ENCODE data around the gene EDARADD. TPM values are rescaled to one million over a fixed set of nuclear protein-coding genes. Genes with fewer than 3 reads are reported as not detected.
A peak's percentile ranks its signal among the peaks of the same experiment; 100 is the strongest.

Gene EDARADD
- total and polyA plus RNA-seq, 2 of the 13 experiments (the other 11 are each of a cell fraction or from before 2014, with no cell fraction given), result 0.03 TPM; not detected in 1

DNA sequence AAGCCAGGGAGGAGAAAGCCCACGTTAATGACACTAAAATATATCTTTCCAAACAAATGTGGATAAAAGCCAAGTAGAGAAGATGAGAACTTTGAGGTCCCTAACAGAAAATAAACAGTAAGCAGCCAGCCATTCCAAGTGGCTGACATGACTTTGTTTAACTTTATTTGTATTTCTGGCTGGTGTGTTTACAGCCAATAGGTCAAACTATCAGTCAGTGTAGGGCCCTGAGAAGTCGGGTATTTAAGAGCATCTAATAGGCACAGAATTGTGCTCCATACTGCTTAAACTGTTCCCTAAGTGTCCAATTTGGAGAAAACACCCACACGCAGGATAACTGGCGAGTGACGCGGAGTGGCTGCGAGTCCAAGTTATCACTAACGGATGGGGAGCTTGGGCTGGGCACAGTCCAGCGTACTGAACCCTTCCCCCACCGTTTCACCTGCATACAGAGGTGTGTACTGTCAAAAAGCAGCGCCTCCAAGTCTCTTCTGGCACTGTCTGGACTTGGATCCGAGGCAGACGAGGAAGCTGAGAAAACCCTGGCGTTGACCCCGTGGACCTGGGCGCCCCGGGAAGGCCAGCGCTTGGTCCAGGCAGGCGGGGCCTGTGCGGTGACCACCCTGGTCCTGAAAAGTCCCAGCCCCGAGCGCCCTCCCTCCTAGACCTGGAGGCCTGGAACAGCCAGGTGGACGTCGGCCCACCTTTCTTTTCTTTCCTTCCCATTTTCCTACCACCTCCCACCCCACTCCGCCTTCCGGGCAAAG lies 129.0 kb downstream of the EDARADD start (continued):
- TF ChIP-seq, protein P1, sequence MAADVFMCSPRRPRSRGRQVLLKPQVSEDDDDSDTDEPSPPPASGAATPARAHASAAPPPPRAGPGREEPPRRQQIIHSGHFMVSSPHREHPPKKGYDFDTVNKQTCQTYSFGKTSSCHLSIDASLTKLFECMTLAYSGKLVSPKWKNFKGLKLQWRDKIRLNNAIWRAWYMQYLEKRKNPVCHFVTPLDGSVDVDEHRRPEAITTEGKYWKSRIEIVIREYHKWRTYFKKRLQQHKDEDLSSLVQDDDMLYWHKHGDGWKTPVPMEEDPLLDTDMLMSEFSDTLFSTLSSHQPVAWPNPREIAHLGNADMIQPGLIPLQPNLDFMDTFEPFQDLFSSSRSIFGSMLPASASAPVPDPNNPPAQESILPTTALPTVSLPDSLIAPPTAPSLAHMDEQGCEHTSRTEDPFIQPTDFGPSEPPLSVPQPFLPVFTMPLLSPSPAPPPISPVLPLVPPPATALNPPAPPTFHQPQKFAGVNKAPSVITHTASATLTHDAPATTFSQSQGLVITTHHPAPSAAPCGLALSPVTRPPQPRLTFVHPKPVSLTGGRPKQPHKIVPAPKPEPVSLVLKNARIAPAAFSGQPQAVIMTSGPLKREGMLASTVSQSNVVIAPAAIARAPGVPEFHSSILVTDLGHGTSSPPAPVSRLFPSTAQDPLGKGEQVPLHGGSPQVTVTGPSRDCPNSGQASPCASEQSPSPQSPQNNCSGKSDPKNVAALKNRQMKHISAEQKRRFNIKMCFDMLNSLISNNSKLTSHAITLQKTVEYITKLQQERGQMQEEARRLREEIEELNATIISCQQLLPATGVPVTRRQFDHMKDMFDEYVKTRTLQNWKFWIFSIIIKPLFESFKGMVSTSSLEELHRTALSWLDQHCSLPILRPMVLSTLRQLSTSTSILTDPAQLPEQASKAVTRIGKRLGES (CRISPR knock-in tag; IDR thresholded peaks at IDR 0.05; ENCODE audit: borderline replicate concordance), result no peak
- TF ChIP-seq, protein P2, sequence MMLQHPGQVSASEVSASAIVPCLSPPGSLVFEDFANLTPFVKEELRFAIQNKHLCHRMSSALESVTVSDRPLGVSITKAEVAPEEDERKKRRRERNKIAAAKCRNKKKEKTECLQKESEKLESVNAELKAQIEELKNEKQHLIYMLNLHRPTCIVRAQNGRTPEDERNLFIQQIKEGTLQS (CRISPR knock-in tag; IDR thresholded peaks at IDR 0.05), result 0 out of 2 replicates have a peak, but pooled peaks have one; percentile 23
- TF ChIP-seq, protein P3, sequence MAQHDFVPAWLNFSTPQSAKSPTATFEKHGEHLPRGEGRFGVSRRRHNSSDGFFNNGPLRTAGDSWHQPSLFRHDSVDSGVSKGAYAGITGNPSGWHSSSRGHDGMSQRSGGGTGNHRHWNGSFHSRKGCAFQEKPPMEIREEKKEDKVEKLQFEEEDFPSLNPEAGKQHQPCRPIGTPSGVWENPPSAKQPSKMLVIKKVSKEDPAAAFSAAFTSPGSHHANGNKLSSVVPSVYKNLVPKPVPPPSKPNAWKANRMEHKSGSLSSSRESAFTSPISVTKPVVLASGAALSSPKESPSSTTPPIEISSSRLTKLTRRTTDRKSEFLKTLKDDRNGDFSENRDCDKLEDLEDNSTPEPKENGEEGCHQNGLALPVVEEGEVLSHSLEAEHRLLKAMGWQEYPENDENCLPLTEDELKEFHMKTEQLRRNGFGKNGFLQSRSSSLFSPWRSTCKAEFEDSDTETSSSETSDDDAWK (CRISPR knock-in tag; IDR thresholded peaks at IDR 0.05), result no peak
- TF ChIP-seq ZNF460 (CRISPR knock-in tag; IDR thresholded peaks at IDR 0.05; ENCODE audit: borderline replicate concordance) (no peak; the same call in 1 of the 2 replicates), ZNF251 (CRISPR knock-in tag; IDR thresholded peaks at IDR 0.05) (no peak), ZNF577 (CRISPR knock-in tag; IDR thresholded peaks at IDR 0.05; ENCODE audit: borderline replicate concordance, low read depth) (no peak), ZNF124 (CRISPR knock-in tag; IDR thresholded peaks at IDR 0.05) (0 out of 2 replicates have a peak, but pooled peaks have one; percentile 42), ZNF749 (CRISPR knock-in tag; IDR thresholded peaks at IDR 0.05; ENCODE audit: borderline replicate concordance) (no peak; the same call in 1 of the 2 replicates), ZNF484 (CRISPR knock-in tag; IDR thresholded peaks at IDR 0.05; ENCODE audit: borderline replicate concordance, low read depth) (no peak), ZNF790 (CRISPR knock-in tag; IDR thresholded peaks at IDR 0.05; ENCODE audit: borderline replicate concordance) (peak; percentile 70; the same call in 1 of the 2 replicates)
- TF ChIP-seq, protein P4, sequence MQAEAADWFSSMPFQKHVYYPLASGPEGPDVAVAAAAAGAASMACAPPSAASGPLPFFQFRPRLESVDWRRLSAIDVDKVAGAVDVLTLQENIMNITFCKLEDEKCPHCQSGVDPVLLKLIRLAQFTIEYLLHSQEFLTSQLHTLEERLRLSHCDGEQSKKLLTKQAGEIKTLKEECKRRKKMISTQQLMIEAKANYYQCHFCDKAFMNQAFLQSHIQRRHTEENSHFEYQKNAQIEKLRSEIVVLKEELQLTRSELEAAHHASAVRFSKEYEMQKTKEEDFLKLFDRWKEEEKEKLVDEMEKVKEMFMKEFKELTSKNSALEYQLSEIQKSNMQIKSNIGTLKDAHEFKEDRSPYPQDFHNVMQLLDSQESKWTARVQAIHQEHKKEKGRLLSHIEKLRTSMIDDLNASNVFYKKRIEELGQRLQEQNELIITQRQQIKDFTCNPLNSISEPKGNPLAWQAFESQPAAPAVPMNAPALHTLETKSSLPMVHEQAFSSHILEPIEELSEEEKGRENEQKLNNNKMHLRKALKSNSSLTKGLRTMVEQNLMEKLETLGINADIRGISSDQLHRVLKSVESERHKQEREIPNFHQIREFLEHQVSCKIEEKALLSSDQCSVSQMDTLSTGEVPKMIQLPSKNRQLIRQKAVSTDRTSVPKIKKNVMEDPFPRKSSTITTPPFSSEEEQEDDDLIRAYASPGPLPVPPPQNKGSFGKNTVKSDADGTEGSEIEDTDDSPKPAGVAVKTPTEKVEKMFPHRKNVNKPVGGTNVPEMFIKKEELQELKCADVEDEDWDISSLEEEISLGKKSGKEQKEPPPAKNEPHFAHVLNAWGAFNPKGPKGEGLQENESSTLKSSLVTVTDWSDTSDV (CRISPR knock-in tag; IDR thresholded peaks at IDR 0.05), result no peak
- TF ChIP-seq, protein P5, sequence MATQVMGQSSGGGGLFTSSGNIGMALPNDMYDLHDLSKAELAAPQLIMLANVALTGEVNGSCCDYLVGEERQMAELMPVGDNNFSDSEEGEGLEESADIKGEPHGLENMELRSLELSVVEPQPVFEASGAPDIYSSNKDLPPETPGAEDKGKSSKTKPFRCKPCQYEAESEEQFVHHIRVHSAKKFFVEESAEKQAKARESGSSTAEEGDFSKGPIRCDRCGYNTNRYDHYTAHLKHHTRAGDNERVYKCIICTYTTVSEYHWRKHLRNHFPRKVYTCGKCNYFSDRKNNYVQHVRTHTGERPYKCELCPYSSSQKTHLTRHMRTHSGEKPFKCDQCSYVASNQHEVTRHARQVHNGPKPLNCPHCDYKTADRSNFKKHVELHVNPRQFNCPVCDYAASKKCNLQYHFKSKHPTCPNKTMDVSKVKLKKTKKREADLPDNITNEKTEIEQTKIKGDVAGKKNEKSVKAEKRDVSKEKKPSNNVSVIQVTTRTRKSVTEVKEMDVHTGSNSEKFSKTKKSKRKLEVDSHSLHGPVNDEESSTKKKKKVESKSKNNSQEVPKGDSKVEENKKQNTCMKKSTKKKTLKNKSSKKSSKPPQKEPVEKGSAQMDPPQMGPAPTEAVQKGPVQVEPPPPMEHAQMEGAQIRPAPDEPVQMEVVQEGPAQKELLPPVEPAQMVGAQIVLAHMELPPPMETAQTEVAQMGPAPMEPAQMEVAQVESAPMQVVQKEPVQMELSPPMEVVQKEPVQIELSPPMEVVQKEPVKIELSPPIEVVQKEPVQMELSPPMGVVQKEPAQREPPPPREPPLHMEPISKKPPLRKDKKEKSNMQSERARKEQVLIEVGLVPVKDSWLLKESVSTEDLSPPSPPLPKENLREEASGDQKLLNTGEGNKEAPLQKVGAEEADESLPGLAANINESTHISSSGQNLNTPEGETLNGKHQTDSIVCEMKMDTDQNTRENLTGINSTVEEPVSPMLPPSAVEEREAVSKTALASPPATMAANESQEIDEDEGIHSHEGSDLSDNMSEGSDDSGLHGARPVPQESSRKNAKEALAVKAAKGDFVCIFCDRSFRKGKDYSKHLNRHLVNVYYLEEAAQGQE (IDR thresholded peaks at IDR 0.05; ENCODE audit: borderline replicate concordance in 1 of 2, low read depth in 1 of 2, low read length in 2 of 2), result peak in 1 of 2 experiments; percentile 77; a peak in 3 of 4 replicates
- TF ChIP-seq, protein P6, sequence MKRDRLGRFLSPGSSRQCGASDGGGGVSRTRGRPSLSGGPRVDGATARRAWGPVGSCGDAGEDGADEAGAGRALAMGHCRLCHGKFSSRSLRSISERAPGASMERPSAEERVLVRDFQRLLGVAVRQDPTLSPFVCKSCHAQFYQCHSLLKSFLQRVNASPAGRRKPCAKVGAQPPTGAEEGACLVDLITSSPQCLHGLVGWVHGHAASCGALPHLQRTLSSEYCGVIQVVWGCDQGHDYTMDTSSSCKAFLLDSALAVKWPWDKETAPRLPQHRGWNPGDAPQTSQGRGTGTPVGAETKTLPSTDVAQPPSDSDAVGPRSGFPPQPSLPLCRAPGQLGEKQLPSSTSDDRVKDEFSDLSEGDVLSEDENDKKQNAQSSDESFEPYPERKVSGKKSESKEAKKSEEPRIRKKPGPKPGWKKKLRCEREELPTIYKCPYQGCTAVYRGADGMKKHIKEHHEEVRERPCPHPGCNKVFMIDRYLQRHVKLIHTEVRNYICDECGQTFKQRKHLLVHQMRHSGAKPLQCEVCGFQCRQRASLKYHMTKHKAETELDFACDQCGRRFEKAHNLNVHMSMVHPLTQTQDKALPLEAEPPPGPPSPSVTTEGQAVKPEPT (CRISPR knock-in tag; IDR thresholded peaks at IDR 0.05; ENCODE audit: low read depth), result no peak

All from HepG2 (cell line).